HepG2 (cell line): ENCODE measurements around the gene DCLRE1C. TPM values are rescaled to one million over a fixed set of nuclear protein-coding genes. Genes with fewer than 3 reads are reported as not detected.

Source experiments
- ARHGAP35 ChIP-seq: sonication (generic); formaldehyde crosslinking; IDR thresholded peaks from 2 replicates; pipeline ENCODE4 v1.9.0; 2022; ENCODE audit warnings: mild to moderate bottlenecking, inconsistent platforms, moderate library complexity, missing genetic modification reagents, borderline replicate concordance
- ATF1 ChIP-seq: IDR thresholded peaks from 2 replicates; pipeline ENCODE4 v1.6.1; 2016; ENCODE audit warnings: mild to moderate bottlenecking, control low read depth
- BCL3 ChIP-seq: sonication (generic); formaldehyde crosslinking; IDR thresholded peaks from 2 replicates; pipeline ENCODE4 v1.5.1; 2020; ENCODE audit warnings: mild to moderate bottlenecking, missing genetic modification reagents, moderate library complexity
- HNRNPUL1 ChIP-seq: fragments of 200-400 bp; formaldehyde crosslinking; IDR thresholded peaks from 2 replicates; pipeline ENCODE4 v1.6.1; 2017; ENCODE audit warnings: low read depth, mild to moderate bottlenecking, low read length, moderate library complexity
- IKZF5 ChIP-seq: IDR thresholded peaks from 2 replicates; pipeline ENCODE4 v1.6.1; 2018; ENCODE audit warnings: missing genetic modification reagents, mild to moderate bottlenecking, missing compliant biosample characterization
- MBNL3 ChIP-seq: fragments of 250-450 bp; sonication (Bioruptor Pico); conservative IDR thresholded peaks from 2 replicates; pipeline ENCODE4 v1.8.0; 2022; ENCODE audit warnings: mild to moderate bottlenecking, inconsistent platforms
- MED8 ChIP-seq: sonication (generic); formaldehyde crosslinking; IDR thresholded peaks from 2 replicates; pipeline ENCODE4 v1.8.1; 2023; ENCODE audit warnings: mild to moderate bottlenecking, missing genetic modification reagents; ENCODE audit not compliant: insufficient replicate concordance
- NFYB ChIP-seq: sonication (generic); formaldehyde crosslinking; IDR thresholded peaks from 2 replicates; pipeline ENCODE4 v1.4.0; 2020; ENCODE audit warnings: missing genetic modification reagents
- NR2F1 ChIP-seq, 2 experiments: fragments of 450-650 bp in 1 of 2; formaldehyde crosslinking in 1 of 2; IDR thresholded peaks; 2 replicates each; pipeline versions ENCODE4 v1.5.0 to v1.6.1; 2016 to 2020; ENCODE audit warnings: mild to moderate bottlenecking in 1 of 2, missing compliant biosample characterization in 1 of 2, missing genetic modification reagents in 1 of 2, moderate library complexity in 1 of 2
- POLR2G ChIP-seq: fragments of 200-400 bp; formaldehyde crosslinking; IDR thresholded peaks from 2 replicates; pipeline ENCODE4 v1.6.1; 2018; ENCODE audit warnings: mild to moderate bottlenecking, low read depth, low read length, moderate library complexity
- SIX1 ChIP-seq: sonication (generic); formaldehyde crosslinking; IDR thresholded peaks from 2 replicates; pipeline ENCODE4 v1.4.0; 2020; ENCODE audit warnings: missing genetic modification reagents, borderline replicate concordance
- SPEN ChIP-seq: sonication (generic); formaldehyde crosslinking; IDR thresholded peaks from 2 replicates; pipeline ENCODE4 v1.5.1; 2020; ENCODE audit warnings: low read depth, mild to moderate bottlenecking, missing genetic modification reagents
- UBTF ChIP-seq: sonication (generic); formaldehyde crosslinking; IDR thresholded peaks from 2 replicates; pipeline ENCODE4 v1.4.0; 2020; ENCODE audit warnings: mild to moderate bottlenecking, missing genetic modification reagents
- ZBTB20 ChIP-seq: sonication (generic); formaldehyde crosslinking; IDR thresholded peaks from 2 replicates; pipeline ENCODE4 v1.8.1; 2023; ENCODE audit warnings: missing genetic modification reagents, low read depth, mild to moderate bottlenecking, borderline replicate concordance
- ZNF264 ChIP-seq: sonication (generic); formaldehyde crosslinking; IDR thresholded peaks from 2 replicates; pipeline ENCODE4 v1.4.0; 2020; ENCODE audit warnings: missing genetic modification reagents
- ZNF333 ChIP-seq: sonication (generic); formaldehyde crosslinking; IDR thresholded peaks from 2 replicates; pipeline ENCODE4 v1.4.0; 2020; ENCODE audit warnings: mild to moderate bottlenecking, missing genetic modification reagents, borderline replicate concordance
- ZNF572 ChIP-seq: sonication (generic); formaldehyde crosslinking; IDR thresholded peaks from 2 replicates; pipeline ENCODE4 v1.5.1; 2020; ENCODE audit warnings: mild to moderate bottlenecking, missing genetic modification reagents
- ZNF614 ChIP-seq: IDR thresholded peaks from 2 replicates; pipeline ENCODE4 v1.6.1; 2018; ENCODE audit warnings: missing biosample characterization, missing genetic modification reagents, inconsistent platforms, borderline replicate concordance
- ZNF709 ChIP-seq: sonication (generic); formaldehyde crosslinking; IDR thresholded peaks from 2 replicates; pipeline ENCODE4 v1.5.0; 2020; ENCODE audit warnings: mild to moderate bottlenecking, missing genetic modification reagents
- polyA plus RNA-seq, 8 experiments: library from polyadenylated mRNA; depleted of rRNA in 3 of 8; stranded (reverse) in 7 of 8; unstranded in 1 of 8; fragments of >200 nt; fragmentation: Illumina TruSeq in 4 of 8; extraction: Trizol in 4 of 8; gene quantifications; 2 replicates each; pipeline versions ENCODE4 v1.2.1 to v1.2.3, GENCODE V29; 2011 to 2016; ENCODE audit warnings: low read depth in 4 of 8, missing spikeins in 1 of 8, mixed read lengths in 1 of 8; ENCODE audit not compliant: insufficient read depth in 1 of 8
- total RNA-seq, 5 experiments: library from RNA; depleted of rRNA; stranded (reverse); fragments of >200 nt; fragmentation: Illumina TruSeq; extraction: Trizol; gene quantifications; 2 replicates each; pipeline ENCODE4 v1.2.3, GENCODE V29; 2016; ENCODE audit warnings: low read depth in 1 of 5
- TF ChIP-seq, protein P1 (sequence below): IDR thresholded peaks from 2 replicates; pipeline ENCODE4 v1.6.1; 2016; ENCODE audit warnings: missing compliant biosample characterization, missing genetic modification reagents, borderline replicate concordance
- TF ChIP-seq, protein P2 (sequence below): IDR thresholded peaks from 2 replicates; pipeline ENCODE4 v1.6.1; 2016

DCLRE1C gene
- total and polyA plus RNA-seq, 2 of the 13 experiments (the other 11 are each of a cell fraction or from before 2014, with no cell fraction given), result 3.0 to 10.3 TPM

GRCh38 chr10:14878266-14879123, 75.4 kb downstream of the DCLRE1C start, which contains the start of gene SUV39H2 (continued):
- TF ChIP-seq, protein P1, sequence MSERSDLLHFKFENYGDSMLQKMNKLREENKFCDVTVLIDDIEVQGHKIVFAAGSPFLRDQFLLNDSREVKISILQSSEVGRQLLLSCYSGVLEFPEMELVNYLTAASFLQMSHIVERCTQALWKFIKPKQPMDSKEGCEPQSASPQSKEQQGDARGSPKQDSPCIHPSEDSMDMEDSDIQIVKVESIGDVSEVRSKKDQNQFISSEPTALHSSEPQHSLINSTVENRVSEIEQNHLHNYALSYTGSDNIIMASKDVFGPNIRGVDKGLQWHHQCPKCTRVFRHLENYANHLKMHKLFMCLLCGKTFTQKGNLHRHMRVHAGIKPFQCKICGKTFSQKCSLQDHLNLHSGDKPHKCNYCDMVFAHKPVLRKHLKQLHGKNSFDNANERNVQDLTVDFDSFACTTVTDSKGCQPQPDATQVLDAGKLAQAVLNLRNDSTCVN (CRISPR knock-in tag), result no peak; the same call in none of the 2 replicates
- TF ChIP-seq SPEN (CRISPR knock-in tag) (peak; percentile 79), ATF1 (no peak), MBNL3 (CRISPR knock-in tag) (no peak), ZNF333 (peak; percentile 57; the same call in 1 of the 2 replicates), ZNF572 (no peak), ZNF709 (CRISPR knock-in tag) (peak; percentile 76; the same call in 1 of the 2 replicates), NR2F1 (CRISPR knock-in tag; IDR thresholded peaks at IDR 0.05) (peak in 1 of 2 experiments; percentile 29; a peak in 1 of 4 replicates), MED8 (CRISPR knock-in tag) (peak; percentile 61), HNRNPUL1 (no peak), BCL3 (peak; percentile 96), IKZF5 (CRISPR knock-in tag) (peak; percentile 68), SIX1 (CRISPR knock-in tag) (no peak), ZBTB20 (CRISPR knock-in tag) (0 out of 2 replicates have a peak, but pooled peaks have one; percentile 60), ZNF264 (CRISPR knock-in tag) (peak; percentile 53; the same call in 1 of the 2 replicates), POLR2G (peak; percentile 91), NFYB (CRISPR knock-in tag) (peak; percentile 65), ZNF614 (CRISPR knock-in tag) (peak; percentile 67; the same call in 1 of the 2 replicates), UBTF (CRISPR knock-in tag) (peak; percentile 81), ARHGAP35 (0 out of 2 replicates have a peak, but pooled peaks have one; percentile 67)
- TF ChIP-seq, protein P2, sequence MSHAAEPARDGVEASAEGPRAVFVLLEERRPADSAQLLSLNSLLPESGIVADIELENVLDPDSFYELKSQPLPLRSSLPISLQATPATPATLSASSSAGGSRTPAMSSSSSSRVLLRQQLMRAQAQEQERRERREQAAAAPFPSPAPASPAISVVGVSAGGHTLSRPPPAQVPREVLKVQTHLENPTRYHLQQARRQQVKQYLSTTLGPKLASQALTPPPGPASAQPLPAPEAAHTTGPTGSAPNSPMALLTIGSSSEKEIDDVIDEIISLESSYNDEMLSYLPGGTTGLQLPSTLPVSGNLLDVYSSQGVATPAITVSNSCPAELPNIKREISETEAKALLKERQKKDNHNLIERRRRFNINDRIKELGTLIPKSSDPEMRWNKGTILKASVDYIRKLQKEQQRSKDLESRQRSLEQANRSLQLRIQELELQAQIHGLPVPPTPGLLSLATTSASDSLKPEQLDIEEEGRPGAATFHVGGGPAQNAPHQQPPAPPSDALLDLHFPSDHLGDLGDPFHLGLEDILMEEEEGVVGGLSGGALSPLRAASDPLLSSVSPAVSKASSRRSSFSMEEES, result peak; percentile 65; the same call in 1 of the 2 replicates
